COLO668 (cell line): ENCODE results near the gene SNTB2.
A peak's percentile ranks its signal among the peaks of the same experiment; 100 is the strongest.

ENCODE experiments used
- DNase-seq: peaks from one replicate; lab custom pipeline; 2025; ENCODE audit not compliant: unreplicated experiment; lab: John Stamatoyannopoulos, UW

SNTB2 gene

GRCh38 chr16:69179328-69180010, 7.5 kb upstream of the SNTB2 start:
- no peak for DNase-seq

- no peak for DNase-seq
These were observed 7.0 kb upstream of the SNTB2 start for GRCh38 chr16:69180011-69180338.

GRCh38 chr16:69182730-69183416, 4.1 kb upstream of the SNTB2 start:
- DNase-seq = no peak

GRCh38 chr16:69187446-69188235, 677 bp downstream of the SNTB2 start:
- DNase-seq = peak; percentile 78

GRCh38 chr16:69188236-69188549, 1.2 kb downstream of the SNTB2 start:
- no peak for DNase-seq

GRCh38 chr16:69188716-69189115, 1.8 kb downstream of the SNTB2 start:
- DNase-seq = no peak

- no peak for DNase-seq
These were observed 3.2 kb downstream of the SNTB2 start for GRCh38 chr16:69190046-69190588.

- no peak for DNase-seq
These were observed 3.6 kb downstream of the SNTB2 start for GRCh38 chr16:69190598-69190997.

- no peak for DNase-seq
These were observed 4.2 kb downstream of the SNTB2 start for GRCh38 chr16:69191136-69191535.

GRCh38 chr16:69193855-69194254, 6.9 kb downstream of the SNTB2 start:
- DNase-seq = no peak

- DNase-seq = no peak
These were observed 7.5 kb downstream of the SNTB2 start for GRCh38 chr16:69194488-69194887.

GRCh38 chr16:69195369-69196029, 8.5 kb downstream of the SNTB2 start:
- DNase-seq = peak; percentile 40

GRCh38 chr16:69197573-69197972, 10.6 kb downstream of the SNTB2 start:
- DNase-seq = no peak

GRCh38 chr16:69199382-69199781, 12.4 kb downstream of the SNTB2 start:
- DNase-seq = no peak

GRCh38 chr16:69201291-69201690, 14.3 kb downstream of the SNTB2 start:
- no peak for DNase-seq

- DNase-seq = no peak
These were observed 14.8 kb downstream of the SNTB2 start for GRCh38 chr16:69201787-69202186.

- no peak for DNase-seq
These were observed 17.2 kb downstream of the SNTB2 start for GRCh38 chr16:69204172-69204571.

GRCh38 chr16:69209735-69210134, 22.8 kb downstream of the SNTB2 start:
- no peak for DNase-seq

- DNase-seq = no peak
These were observed 30.5 kb downstream of the SNTB2 start for GRCh38 chr16:69217433-69217832.

- no peak for DNase-seq
These were observed 32.3 kb downstream of the SNTB2 start for GRCh38 chr16:69219279-69219678.

GRCh38 chr16:69223882-69224281, 36.9 kb downstream of the SNTB2 start:
- no peak for DNase-seq
